Mesodermal cell (in vitro differentiated cells): ENCODE measurements around the gene NHERF1.

ENCODE experiments used
- H3K27ac ChIP-seq: 2 replicates; pipeline ENCODE4 v1.7.0; 2013; ENCODE audit warnings: mild to moderate bottlenecking, low read depth, low read length, moderate library complexity; ENCODE audit not compliant: severe bottlenecking
- H3K36me3 ChIP-seq: 2 replicates; pipeline ENCODE4 v1.7.1; 2013; ENCODE audit warnings: mild to moderate bottlenecking, low read length, moderate library complexity; ENCODE audit not compliant: control insufficient read depth, insufficient read depth
- H3K4me1 ChIP-seq: one replicate; pipeline ENCODE4 v1.7.1; 2013; ENCODE audit warnings: mild to moderate bottlenecking, low read length; ENCODE audit not compliant: insufficient read depth, control insufficient read depth, poor library complexity, severe bottlenecking
- H3K4me3 ChIP-seq: 2 replicates; pipeline ENCODE4 v1.7.0; 2013; ENCODE audit warnings: low read length, control low read depth, mild to moderate bottlenecking; ENCODE audit not compliant: insufficient read depth, poor library complexity, severe bottlenecking; ENCODE audit errors: extremely low read depth
- H3K9me3 ChIP-seq: 2 replicates; pipeline ENCODE4 v1.7.1; 2013; ENCODE audit warnings: mild to moderate bottlenecking, low read length, moderate library complexity; ENCODE audit not compliant: control insufficient read depth
- WGBS, 2 experiments: methylation state at CpG; one replicate each; pipeline ENCODE4 v1.1.5; 2013; ENCODE audit warnings: missing lambda C conversion rate in 2 of 2; ENCODE audit not compliant: insufficient coverage in 2 of 2; 5-methylcytosine and 5-hydroxymethylcytosine counted together

NHERF1 gene

GRCh38 chr17:74812109-74813009 lies 63.9 kb downstream of the NHERF1 start:
- 58 to 60% methylated on average over 15 to 20 of the region's 23 CpGs for WGBS, 2 experiments
- no peak overlapping the region for H3K27ac ChIP-seq
- peaks cover 40% of the 10 kb centered on the region for H3K36me3 ChIP-seq
- no peak overlapping the region for H3K4me3 ChIP-seq
- H3K4me1 ChIP-seq = peaks cover 10% of the 10 kb centered on the region
- no peaks in the 10 kb centered on the region for H3K9me3 ChIP-seq

DNA sequence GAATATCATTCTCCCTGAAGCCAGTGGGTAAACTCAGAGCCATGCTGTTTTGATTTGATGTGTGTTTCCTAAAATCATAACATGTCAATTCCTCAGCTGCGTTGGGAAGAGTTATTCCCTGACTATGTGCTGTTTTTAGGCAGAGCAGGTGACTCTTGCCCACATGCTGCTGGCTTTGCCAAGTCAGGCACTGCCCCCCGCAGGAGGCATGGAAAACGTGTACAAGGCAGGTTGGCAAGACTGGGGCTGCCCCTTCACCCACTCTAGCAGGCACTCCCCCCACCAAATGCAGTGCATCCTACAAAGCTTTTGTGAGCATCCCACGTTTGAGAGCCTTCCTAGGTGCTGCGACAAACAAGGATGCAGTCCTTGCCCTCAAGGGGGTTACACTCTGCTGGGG lies 66.0 kb downstream of the NHERF1 start:
- Histone ChIP-seq H3K4me1 (peaks cover 10% of the 10 kb centered on the region), H3K9me3 (no peaks in the 10 kb centered on the region), H3K27ac (no peak overlapping the region), H3K4me3 (no peak overlapping the region), H3K36me3 (peaks cover 48% of the 10 kb centered on the region)
- 86 to 88% methylated on average over 4 of the region's 5 CpGs for WGBS, 2 experiments

DNA sequence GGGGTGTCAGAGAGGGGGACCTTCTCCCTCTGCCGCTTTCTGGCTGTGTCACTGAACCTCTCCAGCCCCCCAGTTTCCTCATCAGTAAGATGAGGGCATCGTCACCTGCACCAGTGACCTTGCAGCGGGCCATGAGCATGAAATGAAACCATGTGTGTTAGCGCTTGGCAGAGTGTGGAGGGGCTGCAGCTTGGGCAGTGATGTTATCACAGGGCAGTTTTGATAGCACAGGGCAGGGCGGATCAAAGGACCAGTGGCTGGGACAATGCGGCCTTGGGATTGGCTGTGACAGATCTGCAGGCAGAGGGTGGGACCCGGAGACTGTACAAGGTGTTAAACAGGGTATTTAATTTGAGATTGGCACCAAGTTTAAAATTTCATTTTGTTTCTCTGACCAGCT lies 66.6 kb downstream of the NHERF1 start:
- no peaks in the 10 kb centered on the region for H3K9me3 ChIP-seq
- no peak overlapping the region for H3K27ac ChIP-seq
- H3K4me1 ChIP-seq = peaks cover 10% of the 10 kb centered on the region
- H3K36me3 ChIP-seq = peaks cover 48% of the 10 kb centered on the region
- H3K4me3 ChIP-seq = no peak overlapping the region
- 91 to 98% methylated on average over 5 to 7 of the region's 7 CpGs for WGBS, 2 experiments

- Histone ChIP-seq H3K27ac (no peak overlapping the region), H3K36me3 (peaks cover 50% of the 10 kb centered on the region), H3K9me3 (no peaks in the 10 kb centered on the region), H3K4me3 (no peak overlapping the region), H3K4me1 (peaks cover 10% of the 10 kb centered on the region)
- WGBS, 2 experiments = 72 to 78% methylated on average over 12 to 15 of the region's 15 CpGs
Observed at GRCh38 chr17:74815550-74816370, 67.3 kb downstream of the NHERF1 start.

- Histone ChIP-seq H3K4me3 (no peak overlapping the region), H3K9me3 (no peaks in the 10 kb centered on the region), H3K27ac (no peak overlapping the region), H3K36me3 (peaks cover 62% of the 10 kb centered on the region), H3K4me1 (peaks cover 10% of the 10 kb centered on the region)
- 91 to 94% methylated on average over 8 to 12 of the region's 18 CpGs for WGBS, 2 experiments
Observed at GRCh38 chr17:74816905-74817620, 68.6 kb downstream of the NHERF1 start.

DNA sequence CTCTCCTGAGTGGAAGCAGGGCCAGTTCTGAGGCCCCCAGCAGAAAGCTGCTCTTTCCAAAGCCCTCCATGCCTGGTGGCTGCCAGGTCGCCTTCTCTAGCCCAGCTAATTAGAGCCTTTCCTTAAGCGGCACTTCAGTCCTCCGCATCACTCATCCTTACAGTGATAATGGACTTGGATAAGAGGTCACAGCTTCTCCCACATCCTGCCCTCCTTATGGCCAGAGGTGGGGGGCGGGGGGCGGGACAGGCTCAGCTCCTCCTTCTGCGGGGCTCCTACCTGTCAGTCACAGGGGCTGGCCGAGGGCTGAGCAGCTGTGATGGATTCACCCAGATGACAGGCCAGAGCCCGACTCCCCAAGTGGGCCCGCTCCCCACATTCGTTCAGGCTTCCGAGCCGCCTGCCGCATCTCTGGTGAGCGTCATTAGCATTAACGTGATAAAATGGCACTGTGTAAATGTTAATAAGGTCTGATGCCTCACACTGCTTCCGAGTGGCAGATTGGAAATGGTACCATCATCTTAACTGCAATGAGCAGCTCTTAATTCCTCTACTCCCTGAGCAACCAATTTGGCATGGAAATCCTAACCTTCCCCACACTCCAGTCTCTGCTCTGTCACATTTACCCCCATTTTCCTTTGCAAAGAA lies 70.0 kb downstream of the NHERF1 start:
- Histone ChIP-seq H3K36me3 (peaks cover 63% of the 10 kb centered on the region), H3K27ac (no peak overlapping the region), H3K4me3 (no peak overlapping the region), H3K4me1 (peaks cover 10% of the 10 kb centered on the region), H3K9me3 (no peaks in the 10 kb centered on the region)
- WGBS, 2 experiments = 88 to 92% methylated on average over 12 to 14 of the region's 16 CpGs
